HL-60/S4 (cell line): ENCODE data around the gene THUMPD2.
"Not testable (repeated sequence)": the region's sequence is repeated elsewhere in the genome, so short reads cannot be mapped to it uniquely, and the experiment has no call there.

ENCODE experiments used
- in situ Hi-C: fragments of 300-500 bp; cut with MboI; formaldehyde crosslinking; loops from 2 replicates; pipeline ENCODE4 v1.14.3; 2022; ENCODE audit warnings: low sequenced_read_pairs

THUMPD2 gene

GRCh38 chr2:39778775-39779340 lies at the start of gene THUMPD2:
TSS of gene THUMPD2 (minus strand) at chr2:39779258. CDS start at chr2:39779239, 19 bp downstream.
- in situ Hi-C loops: no loop called here

GRCh38 chr2:39821871-39822270 lies 42.8 kb upstream of the THUMPD2 start:
- in situ Hi-C loops: no loop called here

- in situ Hi-C loops: no loop called here
These were observed 37.8 kb upstream of the THUMPD2 start for GRCh38 chr2:39816845-39817244.

- in situ Hi-C loops: no loop called here
These were observed 37.4 kb upstream of the THUMPD2 start for GRCh38 chr2:39816428-39816827.

GRCh38 chr2:39805936-39806608 lies 27.0 kb upstream of the THUMPD2 start:
- in situ Hi-C loops: no loop called here

GRCh38 chr2:39803839-39804238 lies 24.8 kb upstream of the THUMPD2 start:
- in situ Hi-C loops: no loop called here

GRCh38 chr2:39800752-39801151 lies 21.7 kb upstream of the THUMPD2 start:
- in situ Hi-C loops: no loop called here

GRCh38 chr2:39796134-39796533 lies 17.1 kb upstream of the THUMPD2 start:
- in situ Hi-C loops: no loop called here

GRCh38 chr2:39790216-39790818 lies 11.3 kb upstream of the THUMPD2 start:
- in situ Hi-C loops: not testable (repeated sequence)

GRCh38 chr2:39787950-39788349 lies 8.9 kb upstream of the THUMPD2 start:
- in situ Hi-C loops: no loop called here

- in situ Hi-C loops: no loop called here
These were observed 7.9 kb upstream of the THUMPD2 start for GRCh38 chr2:39786761-39787522.

GRCh38 chr2:39782591-39782990 lies 3.5 kb upstream of the THUMPD2 start:
- in situ Hi-C loops: no loop called here

- in situ Hi-C loops: no loop called here
These were observed 2.6 kb upstream of the THUMPD2 start for GRCh38 chr2:39781697-39782096.

- in situ Hi-C loops: no loop called here
These were observed 2.0 kb upstream of the THUMPD2 start for GRCh38 chr2:39780825-39781600.

- in situ Hi-C loops: no loop called here
These were observed 869 bp upstream of the THUMPD2 start for GRCh38 chr2:39779927-39780326.

GRCh38 chr2:39779341-39779851 lies 338 bp upstream of the THUMPD2 start:
- in situ Hi-C loops: no loop called here

GRCh38 chr2:39778233-39778632 lies 825 bp downstream of the THUMPD2 start:
- in situ Hi-C loops: no loop called here

- in situ Hi-C loops: no loop called here
These were observed 6.3 kb downstream of the THUMPD2 start for GRCh38 chr2:39772812-39773152.

- in situ Hi-C loops: no loop called here
These were observed 6.8 kb downstream of the THUMPD2 start for GRCh38 chr2:39772086-39772811.

- in situ Hi-C loops: no loop called here
These were observed 16.6 kb downstream of the THUMPD2 start for GRCh38 chr2:39762448-39762847.
